GM10266 (cell line): ENCODE data around the gene CLASP2.
"Not testable (repeated sequence)": the region's sequence is repeated elsewhere in the genome, so short reads cannot be mapped to it uniquely, and the experiment has no call there.

Source experiments
- DNase-seq: peaks from one replicate; pipeline ENCODE4 v3.0.0; 2012; ENCODE audit errors: extremely low spot score
- TF ChIP-seq, protein P1 (sequence below): IDR thresholded peaks from 2 replicates; pipeline ENCODE4 v1.5.1; 2012; ENCODE audit warnings: mild to moderate bottlenecking, low read depth; ENCODE audit not compliant: control insufficient read depth, insufficient read depth; ENCODE audit errors: missing control alignments

Gene CLASP2

GRCh38 chr3:33652736-33653135 lies 65.3 kb downstream of the CLASP2 start:
- DNase-seq, result no peak
- TF ChIP-seq, protein P1, sequence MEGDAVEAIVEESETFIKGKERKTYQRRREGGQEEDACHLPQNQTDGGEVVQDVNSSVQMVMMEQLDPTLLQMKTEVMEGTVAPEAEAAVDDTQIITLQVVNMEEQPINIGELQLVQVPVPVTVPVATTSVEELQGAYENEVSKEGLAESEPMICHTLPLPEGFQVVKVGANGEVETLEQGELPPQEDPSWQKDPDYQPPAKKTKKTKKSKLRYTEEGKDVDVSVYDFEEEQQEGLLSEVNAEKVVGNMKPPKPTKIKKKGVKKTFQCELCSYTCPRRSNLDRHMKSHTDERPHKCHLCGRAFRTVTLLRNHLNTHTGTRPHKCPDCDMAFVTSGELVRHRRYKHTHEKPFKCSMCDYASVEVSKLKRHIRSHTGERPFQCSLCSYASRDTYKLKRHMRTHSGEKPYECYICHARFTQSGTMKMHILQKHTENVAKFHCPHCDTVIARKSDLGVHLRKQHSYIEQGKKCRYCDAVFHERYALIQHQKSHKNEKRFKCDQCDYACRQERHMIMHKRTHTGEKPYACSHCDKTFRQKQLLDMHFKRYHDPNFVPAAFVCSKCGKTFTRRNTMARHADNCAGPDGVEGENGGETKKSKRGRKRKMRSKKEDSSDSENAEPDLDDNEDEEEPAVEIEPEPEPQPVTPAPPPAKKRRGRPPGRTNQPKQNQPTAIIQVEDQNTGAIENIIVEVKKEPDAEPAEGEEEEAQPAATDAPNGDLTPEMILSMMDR, result no peak

- not testable (repeated sequence) for DNase-seq
Measured at GRCh38 chr3:33651101-33651500, 67.0 kb downstream of the CLASP2 start.

DNA sequence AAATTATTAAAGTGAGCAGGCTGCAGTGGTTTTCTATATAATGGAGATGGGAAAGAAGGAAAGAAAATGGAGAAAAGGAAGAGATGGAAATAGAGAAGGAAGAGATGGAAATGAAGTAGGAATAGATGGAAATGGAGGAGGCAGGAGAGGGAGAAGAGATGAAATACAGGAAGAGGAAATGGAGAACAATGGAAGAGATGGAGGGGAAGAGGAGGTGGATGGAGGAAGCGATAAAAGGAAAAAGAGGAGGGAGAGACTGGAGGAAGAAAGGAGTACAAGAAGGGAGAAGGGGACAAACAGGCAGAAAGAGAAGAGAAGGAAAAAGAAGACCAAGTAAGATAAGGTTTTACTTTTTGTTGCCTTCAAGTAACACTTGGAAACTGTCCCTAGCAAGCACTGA lies 67.6 kb downstream of the CLASP2 start:
- TF ChIP-seq, protein P1, result no peak
- no peak for DNase-seq

GRCh38 chr3:33648793-33649192 lies 69.3 kb downstream of the CLASP2 start:
- DNase-seq, result no peak
- TF ChIP-seq, protein P1, result no peak

DNA sequence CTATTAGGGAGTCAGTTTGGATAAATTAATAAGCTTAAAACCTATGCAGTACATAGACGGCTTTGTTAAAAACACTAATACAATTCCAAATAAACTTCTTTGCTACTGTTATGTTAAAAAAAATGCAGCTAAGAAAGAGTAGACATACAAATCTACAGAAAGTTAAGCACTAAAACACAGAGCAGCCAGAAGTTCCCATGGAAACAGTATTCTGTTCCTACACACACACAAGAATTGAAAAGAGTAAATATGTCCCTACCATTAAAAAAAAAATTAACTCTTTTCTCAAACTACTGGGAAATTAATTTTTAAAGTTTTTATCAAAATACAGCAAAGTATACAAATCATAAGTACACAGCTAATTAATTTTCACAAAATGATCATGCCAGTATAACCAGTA lies 71.6 kb downstream of the CLASP2 start:
- TF ChIP-seq, protein P1, result no peak
- no peak for DNase-seq

DNA sequence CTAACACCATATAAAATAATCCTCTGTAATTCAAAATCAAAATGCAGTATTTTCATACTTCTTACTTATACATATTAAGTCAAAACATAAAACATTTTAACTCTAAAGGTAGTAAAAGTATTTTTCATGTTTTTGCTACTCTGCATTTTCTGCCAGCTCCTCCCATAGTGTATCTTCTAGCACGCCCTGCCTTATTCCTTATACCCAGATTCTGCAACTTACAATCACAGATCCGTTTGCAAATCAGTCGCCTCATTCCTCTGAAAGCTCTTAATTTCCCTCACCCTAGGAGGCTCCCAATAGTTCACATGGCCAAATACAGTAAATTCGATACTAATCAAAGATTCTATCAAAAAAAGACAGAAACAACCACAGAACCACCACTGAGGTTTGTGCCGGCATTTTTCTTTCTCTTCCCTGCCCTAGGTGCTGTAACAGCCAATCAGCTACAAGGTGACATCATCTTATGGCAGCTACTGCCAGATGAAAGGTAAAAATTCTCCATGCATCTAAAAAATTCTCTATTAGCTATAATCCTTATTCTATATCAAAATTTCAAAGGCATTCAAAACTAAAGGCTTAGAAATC lies 72.9 kb downstream of the CLASP2 start:
- no peak for DNase-seq
- TF ChIP-seq, protein P1, result no peak

GRCh38 chr3:33644582-33644981 lies 73.5 kb downstream of the CLASP2 start:
- DNase-seq, result no peak
- TF ChIP-seq, protein P1, result no peak

DNA sequence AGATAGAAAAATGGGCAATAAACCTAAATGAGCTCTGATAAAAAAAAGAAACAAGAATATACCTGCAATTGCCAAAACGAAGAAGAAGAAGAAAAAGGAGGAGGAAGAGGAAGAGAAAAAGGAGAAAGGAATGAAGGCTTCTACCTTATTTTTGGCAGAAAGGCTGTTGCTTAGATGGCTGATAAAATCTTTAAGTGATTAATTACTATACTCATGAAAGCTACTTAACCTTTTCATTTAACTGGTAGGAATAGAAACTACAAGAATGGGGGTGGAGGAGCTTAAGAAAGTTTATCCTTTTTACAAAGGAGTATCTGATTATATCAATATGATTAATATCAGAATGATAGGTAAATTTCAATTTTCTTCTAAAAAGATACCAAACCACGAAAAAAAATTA lies 75.2 kb downstream of the CLASP2 start:
- TF ChIP-seq, protein P1, result no peak
- DNase-seq, result no peak
